Measurements from ENCODE around the gene HDAC11. TPM values are rescaled to one million over a fixed set of nuclear protein-coding genes. Genes with fewer than 3 reads are reported as not detected.
"Not testable (repeated sequence)": the region's sequence is repeated elsewhere in the genome, so short reads cannot be mapped to it uniquely, and the experiment has no call there.

HDAC11 gene
- total RNA-seq, 2 experiments from 2014 or later = 2.0 to 3.6 TPM

DNA sequence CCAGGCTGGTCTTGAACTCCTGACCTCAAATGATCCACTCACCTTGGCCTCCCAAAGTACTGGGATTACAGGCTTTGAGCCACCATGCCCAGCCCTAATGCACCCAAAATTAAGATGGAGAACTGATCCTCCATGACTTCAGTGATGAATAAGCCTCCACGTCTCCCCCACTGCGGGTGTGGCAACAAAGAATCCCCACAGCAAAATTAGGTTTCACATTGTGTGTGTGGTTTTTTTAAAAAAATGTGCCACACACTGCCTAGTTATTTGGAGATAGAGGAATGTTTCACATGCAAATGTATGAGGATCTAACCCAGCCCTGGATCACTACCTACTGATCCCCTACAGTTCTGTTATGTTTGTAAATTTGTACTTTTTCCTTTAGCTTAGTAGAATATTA, 17.3 kb downstream of the HDAC11 start:
- Mint-ChIP-seq H3K36me3 (ENCODE audit: low read depth) (no peaks in the 10 kb centered on the region), H3K4me1 (peaks cover 19% of the 10 kb centered on the region), H3K4me3 (no peak overlapping the region), H3K27me3 (no peaks in the 10 kb centered on the region), H3K9me3 (no peaks in the 10 kb centered on the region), H3K27ac (no peak overlapping the region)
- ChIA-PET POLR2A (interaction anchor here (2.5 kb wide), 1 partner anchor 151 kb away, joined by 12 read pairs; no protein-coding TSS in a partner anchor), CTCF (interaction anchor here (0.6 to 10.6 kb wide), 7 partner anchors 11 to 388 kb away, joined by 3 to 417 read pairs (median 5); partner anchors contain the start of gene HDAC11)
- DNase-seq = no peak

DNA sequence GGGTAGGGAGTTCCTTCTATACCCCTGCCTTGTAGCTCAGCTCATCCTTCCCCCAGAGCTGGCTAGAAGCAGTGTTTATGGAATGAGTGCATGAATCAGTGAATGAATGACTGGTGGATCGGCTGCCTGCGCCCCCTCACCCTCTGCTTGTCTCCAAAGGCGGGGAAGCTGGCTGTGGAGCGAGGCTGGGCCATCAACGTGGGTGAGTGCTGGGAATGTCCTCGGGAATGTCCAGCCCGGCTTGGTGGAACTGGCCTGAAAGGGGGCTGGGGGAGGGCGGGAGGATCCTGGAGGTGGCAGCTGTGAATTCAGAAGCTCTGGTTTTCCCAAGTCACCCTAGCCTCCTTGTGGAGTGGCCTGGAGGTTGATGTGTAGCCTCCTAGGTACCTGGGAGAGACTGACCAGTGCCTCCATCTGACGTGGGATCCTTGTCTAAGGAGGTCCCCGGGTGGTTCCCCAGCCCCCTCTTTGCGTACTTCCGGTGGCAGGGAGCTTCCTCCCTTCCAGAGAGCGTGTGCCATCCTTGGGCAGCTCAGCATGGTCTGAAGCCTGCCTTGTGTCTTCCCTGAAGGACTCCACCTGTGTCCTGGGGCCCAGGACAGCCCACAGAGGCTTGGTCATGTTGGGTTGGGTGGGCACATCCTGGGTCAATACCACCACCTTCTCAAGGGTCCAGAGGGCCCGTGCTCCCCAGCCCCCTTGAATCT, 18.4 kb downstream of the HDAC11 start:
- no peaks in the 10 kb centered on the region for H3K36me3 Mint-ChIP-seq (ENCODE audit: low read depth)
- H3K4me3 Mint-ChIP-seq = no peak overlapping the region
- H3K27ac Mint-ChIP-seq = no peak overlapping the region
- H3K4me1 Mint-ChIP-seq = peaks cover 15% of the 10 kb centered on the region
- no peak for DNase-seq
- POLR2A ChIA-PET = interaction anchor here (0.9 to 2.5 kb wide), 4 partner anchors 18 to 157 kb away, joined by 3 to 12 read pairs (median 4); partner anchors contain the start of gene HDAC11
- H3K27me3 Mint-ChIP-seq = no peaks in the 10 kb centered on the region
- CTCF ChIA-PET = interaction anchor here (0.6 to 10.6 kb wide), 4 partner anchors 32 to 387 kb away, joined by 3 to 417 read pairs (median 5); no protein-coding TSS in a partner anchor
- no peaks in the 10 kb centered on the region for H3K9me3 Mint-ChIP-seq

DNA sequence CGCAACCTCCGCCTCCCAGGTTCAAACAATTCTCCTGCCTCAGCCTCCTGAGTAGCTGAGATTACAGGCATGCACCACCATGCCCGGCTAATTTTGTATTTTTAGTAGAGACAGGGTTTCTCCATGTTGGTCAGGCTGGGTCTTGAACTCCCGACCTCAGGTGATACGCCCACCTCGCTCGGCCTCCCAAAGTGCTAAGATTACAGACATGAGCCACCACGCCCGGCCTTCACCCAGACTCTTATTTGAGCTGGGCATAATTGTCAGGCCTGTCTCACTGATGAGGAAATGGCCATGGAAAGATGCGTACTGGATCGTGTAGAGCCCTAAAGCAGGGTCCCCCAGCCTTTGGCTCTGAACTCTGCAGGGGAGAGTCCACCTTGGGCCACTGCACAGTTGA, 19.1 kb downstream of the HDAC11 start:
- H3K27me3 Mint-ChIP-seq; H3K27ac Mint-ChIP-seq; H3K36me3 Mint-ChIP-seq (ENCODE audit: low read depth); H3K4me3 Mint-ChIP-seq; DNase-seq; H3K9me3 Mint-ChIP-seq: not testable (repeated sequence)
- ChIA-PET POLR2A (interaction anchor here (1.3 to 2.5 kb wide), 3 partner anchors 19 to 156 kb away, joined by 3 to 12 read pairs (median 3); partner anchors contain the start of gene HDAC11), CTCF (interaction anchor here (1.1 to 10.6 kb wide), 3 partner anchors 15 to 153 kb away, joined by 3 to 417 read pairs (median 5); no protein-coding TSS in a partner anchor)
- H3K4me1 Mint-ChIP-seq = peaks cover 12% of the 10 kb centered on the region

DNA sequence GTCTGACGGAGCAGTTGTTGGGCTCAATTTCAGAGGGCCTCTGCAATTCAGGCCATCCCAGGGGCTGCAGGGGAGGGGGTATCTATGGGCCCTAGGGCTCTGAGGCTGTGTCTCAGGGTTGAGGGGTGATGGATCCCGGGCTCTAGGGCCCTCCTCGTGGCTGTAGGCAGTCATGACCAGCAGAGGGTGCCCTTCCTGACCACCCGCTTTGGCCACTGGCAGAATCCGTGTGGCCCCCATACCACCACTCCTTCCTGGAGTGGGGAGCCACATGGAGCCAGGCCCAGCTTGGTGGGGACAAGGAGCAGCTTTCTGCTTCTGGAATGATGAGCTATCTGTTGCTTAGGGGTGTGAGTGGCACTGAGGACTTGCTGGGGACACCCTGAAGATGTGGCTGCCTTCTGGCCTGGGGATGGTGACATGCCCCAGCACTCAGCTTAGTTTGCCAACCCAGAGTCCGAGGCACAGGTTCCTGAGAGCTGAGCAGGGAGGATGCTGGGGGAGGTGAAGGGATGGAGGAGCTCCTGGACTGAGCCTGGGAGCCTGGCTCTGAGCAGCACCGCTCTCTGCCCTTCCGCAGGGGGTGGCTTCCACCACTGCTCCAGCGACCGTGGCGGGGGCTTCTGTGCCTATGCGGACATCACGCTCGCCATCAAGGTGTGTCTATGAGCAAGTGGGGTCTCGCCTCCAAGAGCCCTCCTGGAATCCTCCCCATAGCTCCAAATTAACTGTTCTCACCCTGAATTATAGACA, 20.2 kb downstream of the HDAC11 start:
- Mint-ChIP-seq H3K4me3 (no peak overlapping the region), H3K27ac (no peak overlapping the region), H3K27me3 (no peaks in the 10 kb centered on the region), H3K4me1 (peaks cover 12% of the 10 kb centered on the region), H3K9me3 (no peaks in the 10 kb centered on the region), H3K36me3 (ENCODE audit: low read depth) (no peaks in the 10 kb centered on the region)
- no peak for DNase-seq
- ChIA-PET CTCF (interaction anchor here (1.1 to 10.6 kb wide), 3 partner anchors 14 to 152 kb away, joined by 3 to 417 read pairs (median 5); no protein-coding TSS in a partner anchor), POLR2A (no interaction called here)

DNA sequence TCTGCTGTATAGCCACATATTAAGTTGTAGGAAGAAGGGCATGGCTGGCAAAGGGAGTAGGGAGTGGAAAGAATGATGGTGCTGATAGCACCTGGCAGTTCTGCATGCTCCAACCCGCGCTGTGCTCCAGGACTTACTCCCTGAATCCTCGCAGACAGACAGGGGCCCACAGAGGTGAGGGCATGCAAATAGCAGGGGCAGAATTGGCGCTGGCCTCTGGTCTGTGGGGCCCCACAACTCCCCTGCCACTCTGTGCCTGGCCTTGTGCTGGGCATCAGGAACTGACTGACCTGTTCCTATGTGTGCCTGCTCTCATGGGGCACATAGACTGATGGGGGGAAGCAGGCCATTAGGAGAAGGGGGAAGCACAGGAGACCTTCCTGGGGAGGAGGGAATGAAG, 20.9 kb downstream of the HDAC11 start:
- POLR2A ChIA-PET = no interaction called here
- no peaks in the 10 kb centered on the region for H3K9me3 Mint-ChIP-seq
- H3K27ac Mint-ChIP-seq = no peak overlapping the region
- no peak overlapping the region for H3K4me3 Mint-ChIP-seq
- no peaks in the 10 kb centered on the region for H3K27me3 Mint-ChIP-seq
- peaks cover 12% of the 10 kb centered on the region for H3K4me1 Mint-ChIP-seq
- no peaks in the 10 kb centered on the region for H3K36me3 Mint-ChIP-seq (ENCODE audit: low read depth)
- DNase-seq = no peak
- CTCF ChIA-PET = interaction anchor here (10.6 kb wide), 1 partner anchor 151 kb away, joined by 417 read pairs; no protein-coding TSS in a partner anchor

DNA sequence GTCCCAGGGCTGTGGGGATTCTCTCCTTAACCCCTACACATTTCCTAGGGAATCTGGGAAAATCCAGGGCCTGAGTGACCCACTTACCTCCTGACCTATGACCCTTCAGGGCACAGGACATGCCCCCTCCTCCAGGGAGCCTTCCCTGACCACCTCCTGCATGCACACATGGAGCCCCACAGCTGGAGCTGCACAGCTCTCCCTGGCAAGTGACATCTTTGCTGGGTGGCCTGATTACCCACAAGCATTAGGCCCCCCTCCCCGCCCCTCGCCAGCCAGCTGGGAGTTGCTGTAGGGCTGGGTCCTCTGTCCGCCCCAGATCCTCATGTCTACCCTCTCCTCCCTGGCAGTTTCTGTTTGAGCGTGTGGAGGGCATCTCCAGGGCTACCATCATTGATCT, 21.4 kb downstream of the HDAC11 start:
- no peaks in the 10 kb centered on the region for H3K36me3 Mint-ChIP-seq (ENCODE audit: low read depth)
- H3K27ac Mint-ChIP-seq = no peak overlapping the region
- POLR2A ChIA-PET = no interaction called here
- no peak for DNase-seq
- H3K9me3 Mint-ChIP-seq = no peaks in the 10 kb centered on the region
- no peak overlapping the region for H3K4me3 Mint-ChIP-seq
- peaks cover 9% of the 10 kb centered on the region for H3K4me1 Mint-ChIP-seq
- H3K27me3 Mint-ChIP-seq = no peaks in the 10 kb centered on the region
- CTCF ChIA-PET = interaction anchor here (0.5 to 10.6 kb wide), 2 partner anchors 150 to 203 kb away, joined by 4 to 417 read pairs; no protein-coding TSS in a partner anchor

DNA sequence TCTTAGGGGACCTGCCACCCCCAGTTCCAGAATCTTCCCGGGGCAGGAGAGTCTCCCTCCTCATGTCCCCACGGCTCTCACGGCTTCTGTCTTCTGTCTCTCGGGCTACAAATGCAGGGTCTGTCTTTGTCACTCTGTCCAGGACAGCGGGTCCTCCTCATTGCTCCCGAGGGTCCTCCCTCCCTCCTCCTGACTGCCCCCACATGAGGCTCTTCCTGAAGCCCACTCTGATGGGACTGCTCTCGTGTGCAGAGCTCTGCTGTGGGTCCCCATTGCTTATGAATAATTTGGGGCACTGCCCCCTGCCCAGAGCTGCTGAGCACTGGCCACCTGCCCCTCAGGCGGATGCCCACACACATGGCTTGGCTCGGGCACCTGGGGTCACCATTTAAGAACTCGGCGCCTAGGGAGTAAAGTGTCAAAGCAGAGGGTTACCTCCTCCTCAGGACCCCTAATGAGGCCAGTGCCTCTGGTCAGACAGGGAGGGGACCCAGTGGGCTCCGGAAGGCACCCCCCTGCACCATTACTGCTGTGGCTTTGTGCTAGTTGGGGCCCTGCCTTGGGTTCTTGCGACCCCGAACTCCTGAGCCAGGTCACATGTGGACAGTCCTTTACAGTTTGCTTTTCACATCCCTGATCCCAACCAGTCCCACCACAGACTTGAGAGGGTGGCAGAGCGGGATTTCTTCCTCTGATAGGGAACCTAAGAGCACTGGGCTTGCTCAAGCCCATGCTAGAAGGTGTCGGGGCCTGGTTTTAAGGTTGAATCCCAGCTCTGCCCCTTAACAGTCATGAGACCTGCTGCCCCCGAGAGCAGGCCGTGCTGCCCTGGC, 22.1 kb downstream of the HDAC11 start:
- CTCF ChIA-PET = interaction anchor here (0.5 to 10.6 kb wide), 2 partner anchors 150 to 204 kb away, joined by 4 to 417 read pairs; no protein-coding TSS in a partner anchor
- H3K27ac Mint-ChIP-seq = no peak overlapping the region
- no peaks in the 10 kb centered on the region for H3K27me3 Mint-ChIP-seq
- H3K9me3 Mint-ChIP-seq = no peaks in the 10 kb centered on the region
- no peak overlapping the region for H3K4me3 Mint-ChIP-seq
- DNase-seq = no peak
- peaks cover 5% of the 10 kb centered on the region for H3K4me1 Mint-ChIP-seq
- H3K36me3 Mint-ChIP-seq (ENCODE audit: low read depth) = no peaks in the 10 kb centered on the region
- POLR2A ChIA-PET = no interaction called here

DNA sequence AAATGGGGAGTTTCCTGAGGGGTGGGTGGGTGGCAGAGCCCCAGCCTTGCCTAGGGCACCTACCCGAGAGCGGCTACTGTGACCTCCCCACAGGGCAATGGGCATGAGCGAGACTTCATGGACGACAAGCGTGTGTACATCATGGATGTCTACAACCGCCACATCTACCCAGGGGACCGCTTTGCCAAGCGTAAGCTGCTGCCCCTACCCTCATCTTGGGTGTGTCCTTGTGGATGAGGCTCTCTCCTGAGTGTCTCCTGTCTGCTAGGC, 22.6 kb downstream of the HDAC11 start:
- H3K4me3 Mint-ChIP-seq = no peak overlapping the region
- ChIA-PET POLR2A (no interaction called here), CTCF (interaction anchor here (10.6 kb wide), 1 partner anchor 149 kb away, joined by 417 read pairs; no protein-coding TSS in a partner anchor)
- H3K27ac Mint-ChIP-seq = no peak overlapping the region
- H3K27me3 Mint-ChIP-seq = no peaks in the 10 kb centered on the region
- DNase-seq = no peak
- H3K9me3 Mint-ChIP-seq = no peaks in the 10 kb centered on the region
- no peaks in the 10 kb centered on the region for H3K4me1 Mint-ChIP-seq
- H3K36me3 Mint-ChIP-seq (ENCODE audit: low read depth) = no peaks in the 10 kb centered on the region

DNA sequence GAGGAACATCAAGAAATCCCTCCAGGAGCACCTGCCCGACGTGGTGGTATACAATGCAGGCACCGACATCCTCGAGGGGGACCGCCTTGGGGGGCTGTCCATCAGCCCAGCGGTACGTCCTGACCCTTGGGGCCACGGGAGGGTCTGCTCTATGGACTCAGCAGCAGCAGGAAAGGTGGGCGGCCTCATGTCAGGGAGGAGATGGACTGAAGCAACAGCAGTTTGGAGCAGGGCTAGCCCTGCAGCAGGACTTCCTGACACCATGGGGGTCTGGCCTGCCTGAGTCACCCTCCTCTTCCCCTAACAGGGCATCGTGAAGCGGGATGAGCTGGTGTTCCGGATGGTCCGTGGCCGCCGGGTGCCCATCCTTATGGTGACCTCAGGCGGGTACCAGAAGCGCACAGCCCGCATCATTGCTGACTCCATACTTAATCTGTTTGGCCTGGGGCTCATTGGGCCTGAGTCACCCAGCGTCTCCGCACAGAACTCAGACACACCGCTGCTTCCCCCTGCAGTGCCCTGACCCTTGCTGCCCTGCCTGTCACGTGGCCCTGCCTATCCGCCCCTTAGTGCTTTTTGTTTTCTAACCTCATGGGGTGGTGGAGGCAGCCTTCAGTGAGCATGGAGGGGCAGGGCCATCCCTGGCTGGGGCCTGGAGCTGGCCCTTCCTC, 24.2 kb downstream of the HDAC11 start:
- no peak for DNase-seq
- Mint-ChIP-seq H3K9me3 (no peaks in the 10 kb centered on the region), H3K27me3 (no peaks in the 10 kb centered on the region), H3K36me3 (ENCODE audit: low read depth) (no peaks in the 10 kb centered on the region), H3K27ac (no peak overlapping the region), H3K4me1 (no peaks in the 10 kb centered on the region), H3K4me3 (no peak overlapping the region)
- POLR2A ChIA-PET = no interaction called here
- CTCF ChIA-PET = interaction anchor here (1.1 to 10.6 kb wide), 2 partner anchors 9 to 148 kb away, joined by 4 to 417 read pairs; no protein-coding TSS in a partner anchor

DNA sequence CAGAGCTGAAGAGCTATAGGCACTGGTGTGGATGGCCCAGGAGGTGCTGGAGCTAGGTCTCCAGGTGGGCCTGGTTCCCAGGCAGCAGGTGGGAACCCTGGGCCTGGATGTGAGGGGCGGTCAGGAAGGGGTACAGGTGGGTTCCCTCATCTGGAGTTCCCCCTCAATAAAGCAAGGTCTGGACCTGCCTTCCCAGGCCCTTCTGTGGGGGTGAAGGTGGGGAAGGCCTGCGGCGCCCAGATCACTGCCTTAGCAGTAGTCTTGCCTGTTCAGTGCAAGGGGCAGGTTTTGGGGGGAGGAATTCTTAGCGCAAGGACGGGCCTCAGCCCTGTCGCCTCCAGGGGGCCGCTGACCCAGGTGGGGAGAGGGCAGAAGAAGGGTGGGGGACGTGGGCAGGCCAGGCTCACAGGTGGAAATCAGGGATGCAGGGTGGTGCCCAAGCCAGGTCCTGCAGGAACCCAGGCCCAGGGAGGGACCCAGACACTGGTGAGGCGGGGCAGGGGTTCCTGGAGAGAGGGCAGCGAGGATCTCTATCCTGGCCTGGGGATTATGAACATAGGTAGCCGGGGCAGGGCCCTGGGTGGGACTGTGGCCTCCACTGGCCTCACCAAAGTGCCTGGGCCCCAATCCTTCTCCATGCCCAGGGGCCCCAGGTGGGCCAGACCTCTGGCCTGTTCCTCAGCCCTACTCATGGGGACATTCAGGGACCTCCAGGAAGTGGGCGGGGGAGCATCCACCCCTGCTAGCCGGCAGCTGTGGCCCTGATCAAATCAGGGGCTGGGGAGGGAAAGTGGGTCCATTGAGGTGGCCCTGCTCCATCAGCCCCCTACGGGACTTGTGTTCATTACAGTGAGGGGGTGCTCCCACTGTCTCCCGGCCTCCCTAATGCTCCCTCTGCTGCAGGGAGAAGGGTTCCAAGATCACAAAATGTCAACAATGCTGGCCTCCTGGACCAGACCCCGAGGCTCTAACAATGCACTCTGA, 25.3 kb downstream of the HDAC11 start:
- no peak overlapping the region for H3K4me3 Mint-ChIP-seq
- ChIA-PET POLR2A (no interaction called here), CTCF (no interaction called here)
- no peak for DNase-seq
- no peaks in the 10 kb centered on the region for H3K27me3 Mint-ChIP-seq
- H3K27ac Mint-ChIP-seq = no peak overlapping the region
- H3K9me3 Mint-ChIP-seq = no peaks in the 10 kb centered on the region
- H3K36me3 Mint-ChIP-seq (ENCODE audit: low read depth) = no peaks in the 10 kb centered on the region
- H3K4me1 Mint-ChIP-seq = no peaks in the 10 kb centered on the region

DNA sequence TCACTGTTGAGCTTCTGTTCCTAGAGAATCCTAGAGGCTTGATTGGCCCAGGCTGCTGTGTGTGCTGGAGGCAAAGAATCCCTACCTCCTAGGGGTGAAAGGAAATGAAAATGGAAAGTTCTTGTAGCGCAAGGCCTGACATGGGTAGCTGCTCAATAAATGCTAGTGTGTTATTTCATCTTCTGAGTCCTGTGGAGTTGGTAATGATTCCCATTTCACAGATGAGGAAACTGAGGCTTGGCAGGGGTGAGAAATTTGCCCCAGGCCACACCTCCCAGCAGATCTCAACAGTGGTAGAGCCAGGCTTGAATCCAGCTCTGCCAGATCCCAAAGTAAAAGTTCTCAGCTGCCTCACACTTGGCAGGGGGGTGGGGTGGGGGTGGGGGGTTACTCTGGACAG, 26.1 kb downstream of the HDAC11 start:
- Mint-ChIP-seq H3K4me1 (no peaks in the 10 kb centered on the region), H3K27me3 (no peaks in the 10 kb centered on the region), H3K9me3 (no peaks in the 10 kb centered on the region), H3K4me3 (no peak overlapping the region), H3K27ac (no peak overlapping the region), H3K36me3 (ENCODE audit: low read depth) (no peaks in the 10 kb centered on the region)
- no peak for DNase-seq
- CTCF ChIA-PET = no interaction called here
- POLR2A ChIA-PET = no interaction called here
